OCI-LY3 (cell line): Measurements from ENCODE around the gene SVIL.
"Not testable (repeated sequence)": the region's sequence is repeated elsewhere in the genome, so short reads cannot be mapped to it uniquely, and the experiment has no call there.

Source experiments
- H2AFZ ChIP-seq: fragments of 200-600, 300-600 bp; shearing (Covaris generic); 2 replicates; pipeline ENCODE4 v1.6.0; 2014; ENCODE audit warnings: antibody characterized with exemption, low read depth, low read length
- H3K27ac ChIP-seq: fragments of 200-600, 300-600 bp; sonication (generic); 2 replicates; pipeline ENCODE4 v1.5.1; 2014; ENCODE audit warnings: mild to moderate bottlenecking, low read length, moderate library complexity, mixed read lengths
- H3K27me3 ChIP-seq: fragments of 200-600, 300-600 bp; sonication (generic); 2 replicates; pipeline ENCODE4 v1.6.1; 2014; ENCODE audit warnings: low read depth, low read length, mixed read lengths
- H3K36me3 ChIP-seq: fragments of 200-600, 300-600 bp; sonication (generic); replicated peaks from 2 replicates; pipeline ENCODE3; 2014; ENCODE audit warnings: low read depth, low read length, mixed read lengths
- H3K4me1 ChIP-seq: fragments of 300-600, 200-600 bp; sonication (generic); 2 replicates; pipeline ENCODE4 v1.6.1; 2014; ENCODE audit warnings: low read length, mixed read lengths
- H3K4me2 ChIP-seq: fragments of 200-600, 300-600 bp; sonication (generic); 2 replicates; pipeline ENCODE4 v1.6.1; 2014; ENCODE audit warnings: low read length, mixed read lengths
- H3K4me3 ChIP-seq: fragments of 300-600, 200-600 bp; sonication (generic); 2 replicates; pipeline ENCODE4 v1.5.1; 2014; ENCODE audit warnings: antibody characterized with exemption, mild to moderate bottlenecking, low read length, moderate library complexity
- H3K79me2 ChIP-seq: fragments of 300-600, 200-600 bp; shearing (Covaris generic); 2 replicates; pipeline ENCODE4 v1.6.1; 2014; ENCODE audit warnings: mild to moderate bottlenecking, low read length, mixed read lengths
- H3K9ac ChIP-seq: fragments of 300-600, 200-600 bp; shearing (Covaris generic); 2 replicates; pipeline ENCODE4 v1.6.0; 2014; ENCODE audit warnings: mild to moderate bottlenecking, low read length, moderate library complexity
- H3K9me3 ChIP-seq: fragments of 200-600, 300-600 bp; shearing (Covaris generic); 2 replicates; pipeline ENCODE4 v1.6.1; 2014; ENCODE audit warnings: low read length, mixed read lengths; ENCODE audit not compliant: insufficient read depth
- H4K20me1 ChIP-seq: fragments of 200-600, 300-600 bp; sonication (generic); 2 replicates; pipeline ENCODE4 v1.6.1; 2016; ENCODE audit warnings: low read length, mixed read lengths; ENCODE audit not compliant: insufficient read depth
- CTCF ChIP-seq: fragments of 200-600, 300-600 bp; sonication (generic); IDR thresholded peaks from 2 replicates; pipeline ENCODE4 v1.5.1; 2014; ENCODE audit warnings: antibody characterized with exemption, low read length, low read depth
- EZH2phosphoT487 ChIP-seq: fragments of 200-600 bp; shearing (Covaris generic); IDR thresholded peaks from 2 replicates; pipeline ENCODE4 v1.6.1; 2018; ENCODE audit warnings: antibody characterized with exemption, mixed run types, low read depth

The SVIL gene

GRCh38 chr10:29540016-29540415, 94.8 kb downstream of the SVIL start:
- H3K9me3 ChIP-seq = no peaks in the 10 kb centered on the region

GRCh38 chr10:29539412-29539811, 95.4 kb downstream of the SVIL start:
- H3K9ac ChIP-seq = no peak overlapping the region
- H3K36me3 ChIP-seq = no peaks in the 10 kb centered on the region
- H3K4me3 ChIP-seq = no peak overlapping the region
- H3K4me1 ChIP-seq = peaks cover 14% of the 10 kb centered on the region
- H3K9me3 ChIP-seq = no peaks in the 10 kb centered on the region
- H3K79me2 ChIP-seq = no peaks in the 10 kb centered on the region
- no peak overlapping the region for H2AFZ ChIP-seq
- TF ChIP-seq EZH2phosphoT487 = no peak
- no peak for TF ChIP-seq CTCF
- no peaks in the 10 kb centered on the region for H4K20me1 ChIP-seq
- no peak overlapping the region for H3K27ac ChIP-seq
- no peak overlapping the region for H3K4me2 ChIP-seq
- H3K27me3 ChIP-seq = no peaks in the 10 kb centered on the region

More at GRCh38 chr10:29540016-29540415, 94.8 kb downstream of the SVIL start:
- Histone ChIP-seq H3K4me3 (no peak overlapping the region), H3K27me3 (no peaks in the 10 kb centered on the region), H3K4me1 (peaks cover 14% of the 10 kb centered on the region), H3K4me2 (no peak overlapping the region), H3K27ac (no peak overlapping the region), H2AFZ (no peak overlapping the region), H4K20me1 (no peaks in the 10 kb centered on the region), H3K36me3 (no peaks in the 10 kb centered on the region), H3K79me2 (no peaks in the 10 kb centered on the region), H3K9ac (no peak overlapping the region)
- no peak for TF ChIP-seq EZH2phosphoT487
- TF ChIP-seq CTCF = no peak

- Histone ChIP-seq H3K36me3 (no peaks in the 10 kb centered on the region), H3K27ac (no peak overlapping the region), H3K9me3 (no peaks in the 10 kb centered on the region), H3K27me3 (no peaks in the 10 kb centered on the region), H3K4me3 (no peak overlapping the region), H3K9ac (no peak overlapping the region), H4K20me1 (no peaks in the 10 kb centered on the region), H3K4me1 (peaks cover 1% of the 10 kb centered on the region; the same call in 1 of the 2 replicates), H3K79me2 (no peaks in the 10 kb centered on the region), H2AFZ (no peak overlapping the region), H3K4me2 (no peak overlapping the region)
- TF ChIP-seq CTCF (no peak), EZH2phosphoT487 (no peak)
These were observed 97.0 kb downstream of the SVIL start for GRCh38 chr10:29537799-29538198.

- not testable (repeated sequence) for H3K9ac ChIP-seq, H3K79me2 ChIP-seq, H2AFZ ChIP-seq
These were observed 98.1 kb downstream of the SVIL start for GRCh38 chr10:29536691-29537090.

More at GRCh38 chr10:29536691-29537090, 98.1 kb downstream of the SVIL start:
- H3K4me3 ChIP-seq, H3K9me3 ChIP-seq, H3K4me1 ChIP-seq, H3K4me2 ChIP-seq, H3K36me3 ChIP-seq, H3K27me3 ChIP-seq, H4K20me1 ChIP-seq, H3K27ac ChIP-seq: not testable (repeated sequence)
